Measurements from ENCODE around the gene EIF3A. TPM values are rescaled to one million over a fixed set of nuclear protein-coding genes. Genes with fewer than 3 reads are reported as not detected.
A peak's percentile ranks its signal among the peaks of the same experiment; 100 is the strongest.

Gene EIF3A
- total RNA-seq, 1 donor from 2014 or later: 150 TPM

DNA sequence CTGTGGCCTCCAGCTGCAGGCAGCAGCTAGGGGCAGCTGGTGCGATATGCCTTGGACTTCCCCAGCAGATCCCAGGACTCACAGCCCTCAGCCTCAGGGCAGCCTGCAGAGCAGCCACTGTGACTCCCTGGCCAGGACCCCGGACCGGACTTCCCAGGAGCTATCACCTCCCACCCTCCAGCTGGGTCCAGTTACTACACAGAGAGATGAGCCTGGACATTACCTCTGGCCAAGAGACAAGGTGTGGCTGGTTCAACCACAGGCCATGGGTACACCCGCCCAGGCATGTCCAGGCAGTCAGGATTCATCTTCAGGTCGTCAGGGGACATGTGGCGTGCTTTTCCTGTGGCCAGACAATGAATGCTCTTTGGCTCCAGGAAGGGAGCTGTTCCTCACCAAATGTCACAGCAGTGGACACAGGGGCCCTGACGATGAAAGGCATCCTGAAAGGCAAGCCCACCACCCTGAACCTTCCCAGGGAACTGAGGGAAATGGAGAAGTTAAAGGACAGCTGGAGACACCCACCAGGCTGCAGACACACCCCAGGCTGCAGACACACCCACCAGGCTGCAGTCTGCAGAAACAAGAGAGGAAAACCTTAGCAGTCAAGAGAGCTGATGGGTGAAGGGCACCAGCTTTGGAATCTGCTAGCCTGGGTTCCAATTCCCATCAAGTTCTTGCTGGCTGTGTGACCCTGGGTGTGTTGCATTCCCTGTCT is 76.9 kb downstream of the EIF3A start:
- Histone ChIP-seq H3K36me3 (ENCODE audit: control insufficient read depth, insufficient read depth, low read length) (no peaks in the 10 kb centered on the region), H3K27me3 (ENCODE audit: control insufficient read depth, insufficient read depth, low read length) (no peaks in the 10 kb centered on the region), H3K4me3 (ENCODE audit: low read depth, low read length) (no peak overlapping the region)
- peak; percentile 30 for DNase-seq (ENCODE audit: low read depth)
- TF ChIP-seq, protein P1, sequence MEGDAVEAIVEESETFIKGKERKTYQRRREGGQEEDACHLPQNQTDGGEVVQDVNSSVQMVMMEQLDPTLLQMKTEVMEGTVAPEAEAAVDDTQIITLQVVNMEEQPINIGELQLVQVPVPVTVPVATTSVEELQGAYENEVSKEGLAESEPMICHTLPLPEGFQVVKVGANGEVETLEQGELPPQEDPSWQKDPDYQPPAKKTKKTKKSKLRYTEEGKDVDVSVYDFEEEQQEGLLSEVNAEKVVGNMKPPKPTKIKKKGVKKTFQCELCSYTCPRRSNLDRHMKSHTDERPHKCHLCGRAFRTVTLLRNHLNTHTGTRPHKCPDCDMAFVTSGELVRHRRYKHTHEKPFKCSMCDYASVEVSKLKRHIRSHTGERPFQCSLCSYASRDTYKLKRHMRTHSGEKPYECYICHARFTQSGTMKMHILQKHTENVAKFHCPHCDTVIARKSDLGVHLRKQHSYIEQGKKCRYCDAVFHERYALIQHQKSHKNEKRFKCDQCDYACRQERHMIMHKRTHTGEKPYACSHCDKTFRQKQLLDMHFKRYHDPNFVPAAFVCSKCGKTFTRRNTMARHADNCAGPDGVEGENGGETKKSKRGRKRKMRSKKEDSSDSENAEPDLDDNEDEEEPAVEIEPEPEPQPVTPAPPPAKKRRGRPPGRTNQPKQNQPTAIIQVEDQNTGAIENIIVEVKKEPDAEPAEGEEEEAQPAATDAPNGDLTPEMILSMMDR (IDR thresholded peaks at IDR 0.05; ENCODE audit: insufficient read depth, low read length, severe bottlenecking): no peak
- no peak for FAIRE-seq

DNA sequence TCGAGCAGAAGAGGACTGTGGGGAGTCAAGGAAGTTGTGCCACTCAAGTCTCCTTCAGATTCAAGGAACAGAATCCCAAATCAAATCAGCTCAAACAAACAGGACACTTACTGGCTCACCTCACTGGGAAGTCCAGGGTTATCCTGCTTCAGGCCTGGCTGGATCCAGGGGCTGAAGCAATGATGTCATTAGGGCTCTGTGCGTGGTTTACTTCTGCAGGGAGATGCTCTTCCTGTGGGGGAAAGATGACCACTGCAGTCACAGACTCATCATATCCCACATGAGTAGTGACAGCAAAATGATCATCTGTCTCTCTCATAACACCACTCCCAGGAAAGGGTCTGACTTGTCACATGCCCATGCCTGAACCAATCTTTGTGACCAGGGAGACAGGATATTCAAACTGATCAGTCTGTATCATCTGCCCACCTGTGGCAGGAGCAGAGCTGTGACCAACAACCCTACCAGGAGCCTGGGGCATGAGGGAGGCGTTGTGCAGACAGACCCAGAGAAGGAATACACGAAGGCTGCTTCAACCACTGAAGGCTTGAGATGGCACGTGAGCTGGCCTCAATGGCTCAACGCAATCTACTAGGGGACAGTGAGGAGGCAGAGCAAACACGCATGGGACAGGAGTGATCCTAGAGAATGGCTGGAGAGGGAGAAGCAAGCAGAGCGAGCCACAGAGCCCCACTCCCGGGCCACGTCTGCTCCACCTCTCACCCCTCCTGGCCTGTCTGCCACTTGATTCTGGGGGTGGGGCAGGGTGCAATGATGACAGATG is 78.7 kb downstream of the EIF3A start:
- Histone ChIP-seq H3K27me3 (ENCODE audit: control insufficient read depth, insufficient read depth, low read length) (no peaks in the 10 kb centered on the region), H3K36me3 (ENCODE audit: control insufficient read depth, insufficient read depth, low read length) (no peaks in the 10 kb centered on the region), H3K4me3 (ENCODE audit: low read depth, low read length) (no peak overlapping the region)
- DNase-seq (ENCODE audit: low read depth): no peak
- TF ChIP-seq, protein P1 (IDR thresholded peaks at IDR 0.05; ENCODE audit: insufficient read depth, low read length, severe bottlenecking): no peak
- no peak for FAIRE-seq

DNA sequence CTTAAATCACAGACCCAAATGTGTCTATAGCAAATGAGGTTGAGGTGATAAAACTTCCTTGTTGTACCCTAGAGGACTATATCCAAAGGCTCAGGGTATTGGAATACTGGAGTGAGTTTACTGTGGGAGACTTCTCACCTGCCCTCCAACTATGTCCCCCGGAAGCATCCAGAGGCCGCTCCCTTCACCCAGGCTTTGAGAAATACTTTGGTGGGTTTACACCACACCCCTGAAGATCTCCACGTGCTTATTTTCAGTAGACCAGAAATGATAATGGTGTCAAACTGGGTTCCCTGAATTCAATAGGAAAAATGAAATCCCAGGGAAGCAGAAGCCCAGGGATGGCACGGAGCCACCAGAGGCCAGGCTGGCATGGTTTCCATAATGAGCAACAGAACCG is 82.4 kb downstream of the EIF3A start:
- H3K36me3 ChIP-seq (ENCODE audit: control insufficient read depth, insufficient read depth, low read length): no peaks in the 10 kb centered on the region
- FAIRE-seq (no peak), DNase-seq (ENCODE audit: low read depth) (no peak)
- TF ChIP-seq, protein P1 (IDR thresholded peaks at IDR 0.05; ENCODE audit: insufficient read depth, low read length, severe bottlenecking): no peak
- H3K27me3 ChIP-seq (ENCODE audit: control insufficient read depth, insufficient read depth, low read length): no peaks in the 10 kb centered on the region
- H3K4me3 ChIP-seq (ENCODE audit: low read depth, low read length): no peak overlapping the region

DNA sequence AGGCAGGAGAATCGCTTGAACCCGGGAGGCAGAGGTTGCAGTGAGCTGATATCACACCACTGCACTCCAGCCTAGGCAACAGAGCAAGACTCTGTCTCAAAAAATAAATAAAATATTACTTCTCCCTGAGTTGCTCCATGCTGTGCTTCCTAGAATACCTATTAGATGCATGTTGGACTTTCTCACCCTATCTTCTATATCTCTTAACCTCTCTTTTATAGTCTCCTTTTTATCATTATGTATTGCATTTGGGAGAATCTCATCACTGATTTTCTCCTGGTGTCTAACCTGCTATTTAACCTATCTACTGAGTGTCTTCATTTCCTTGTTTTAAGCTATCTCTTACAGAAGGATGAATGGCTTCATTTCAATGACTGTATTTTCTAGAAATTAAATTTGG is 83.2 kb downstream of the EIF3A start:
- FAIRE-seq: no peak
- TF ChIP-seq, protein P1 (IDR thresholded peaks at IDR 0.05; ENCODE audit: insufficient read depth, low read length, severe bottlenecking): no peak
- Histone ChIP-seq H3K4me3 (ENCODE audit: low read depth, low read length) (no peak overlapping the region), H3K36me3 (ENCODE audit: control insufficient read depth, insufficient read depth, low read length) (no peaks in the 10 kb centered on the region), H3K27me3 (ENCODE audit: control insufficient read depth, insufficient read depth, low read length) (no peaks in the 10 kb centered on the region)
- DNase-seq (ENCODE audit: low read depth): no peak

DNA sequence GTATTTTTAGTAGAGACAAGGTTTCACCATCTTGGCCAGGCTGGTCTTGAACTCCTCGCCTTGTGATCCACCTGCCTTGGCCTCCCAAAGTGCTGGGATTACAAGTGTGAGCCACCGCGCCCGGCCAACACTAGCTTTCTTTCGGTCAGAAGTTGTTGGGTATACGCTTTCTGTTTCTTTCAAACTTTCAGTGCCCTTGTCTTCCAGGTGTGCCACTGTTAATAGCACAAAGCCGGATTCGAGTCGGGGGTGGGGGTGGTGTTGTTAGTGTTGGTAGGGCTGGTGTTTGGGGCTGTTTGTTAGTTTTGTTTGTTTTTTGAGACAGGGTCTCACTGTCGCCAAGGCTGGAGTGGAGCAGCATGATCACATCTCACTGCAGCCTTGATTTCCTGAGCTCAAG is 84.9 kb downstream of the EIF3A start:
- TF ChIP-seq, protein P1 (IDR thresholded peaks at IDR 0.05; ENCODE audit: insufficient read depth, low read length, severe bottlenecking): no peak
- H3K36me3 ChIP-seq (ENCODE audit: control insufficient read depth, insufficient read depth, low read length): no peaks in the 10 kb centered on the region
- no peaks in the 10 kb centered on the region for H3K27me3 ChIP-seq (ENCODE audit: control insufficient read depth, insufficient read depth, low read length)
- H3K4me3 ChIP-seq (ENCODE audit: low read depth, low read length): no peak overlapping the region
- DNase-seq (ENCODE audit: low read depth) (no peak), FAIRE-seq (no peak)

All from bronchial epithelial cell (primary cell).